Stimulated activated CD4-positive, alpha-beta T cell treated with anti-CD3 and anti-CD28 coated beads, Interleukin-15, amount 100 ng/mL, for 48 hours (primary cell): ENCODE results near the gene IFT20.

Source experiments
- DNase-seq, 2 donors: peaks; one replicate each; pipeline ENCODE4 v3.0.0-alpha.2; 2020; ENCODE audit warnings: low read depth in 2 of 2

The IFT20 gene

DNA sequence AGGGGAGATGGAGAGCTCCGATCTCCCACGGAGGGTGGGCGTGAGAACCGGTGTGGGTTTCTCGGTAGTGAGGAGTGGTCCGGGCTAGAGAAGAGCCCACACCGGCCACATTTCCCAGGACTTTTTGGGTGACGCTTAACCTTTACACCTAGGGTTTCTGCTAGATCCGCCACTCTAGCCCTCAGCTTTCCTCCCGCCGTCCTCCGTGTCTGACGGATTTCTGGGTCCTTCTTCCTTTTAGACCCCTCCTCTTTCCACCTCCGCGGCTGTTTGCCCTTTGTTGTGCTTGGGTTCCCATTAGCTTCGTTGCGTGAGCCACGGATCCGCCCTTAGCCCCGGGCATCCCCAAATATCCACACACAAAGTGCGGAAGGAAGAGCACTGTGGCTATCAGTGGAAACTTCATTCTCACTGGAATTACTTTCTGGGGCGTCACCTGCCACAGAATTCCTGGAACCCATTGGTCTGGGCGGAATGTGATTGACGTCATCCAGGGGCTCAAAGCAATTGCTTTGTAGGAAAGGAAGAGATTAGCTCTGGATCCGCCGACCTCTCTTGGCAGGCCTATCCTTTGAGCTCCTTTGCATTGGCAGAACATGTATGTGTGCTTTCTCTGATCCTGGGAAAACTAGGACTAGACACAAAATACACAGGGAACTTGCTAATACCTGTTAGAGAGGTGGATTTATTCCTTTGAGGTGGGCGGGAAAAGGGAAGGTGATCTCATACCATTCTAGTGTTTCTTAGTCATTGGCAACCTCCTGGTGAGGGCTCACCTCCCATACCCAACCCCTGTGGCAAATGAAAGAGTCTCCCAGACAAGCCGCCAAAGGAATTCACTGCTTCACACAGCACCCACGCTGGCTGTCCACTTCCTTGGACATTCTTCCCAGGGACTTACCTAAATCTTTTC lies 943 bp upstream of the IFT20 start:
- no peak for DNase-seq

GRCh38 chr17:28334666-28335200 lies 539 bp downstream of the IFT20 start:
- no peak for DNase-seq

DNA sequence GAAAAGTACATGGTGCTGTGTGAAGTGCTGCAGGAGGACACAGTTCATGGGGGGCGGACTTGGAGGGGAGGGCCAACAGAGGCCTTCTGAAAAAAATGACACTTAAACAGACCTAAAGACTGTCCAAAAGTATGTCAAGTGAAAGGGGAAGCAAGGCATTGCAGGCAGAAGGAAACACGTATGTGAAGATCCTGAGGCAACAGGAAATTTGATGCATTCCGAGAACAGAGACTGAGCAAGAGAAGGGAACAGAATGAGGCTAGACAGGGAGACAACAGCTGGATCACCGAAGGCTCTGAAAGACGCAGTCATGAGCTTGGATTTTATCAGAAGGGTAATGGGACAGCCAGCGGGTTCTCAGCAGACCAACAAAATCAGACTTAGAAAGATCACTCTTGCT lies 1.1 kb downstream of the IFT20 start:
- DNase-seq, result no peak

DNA sequence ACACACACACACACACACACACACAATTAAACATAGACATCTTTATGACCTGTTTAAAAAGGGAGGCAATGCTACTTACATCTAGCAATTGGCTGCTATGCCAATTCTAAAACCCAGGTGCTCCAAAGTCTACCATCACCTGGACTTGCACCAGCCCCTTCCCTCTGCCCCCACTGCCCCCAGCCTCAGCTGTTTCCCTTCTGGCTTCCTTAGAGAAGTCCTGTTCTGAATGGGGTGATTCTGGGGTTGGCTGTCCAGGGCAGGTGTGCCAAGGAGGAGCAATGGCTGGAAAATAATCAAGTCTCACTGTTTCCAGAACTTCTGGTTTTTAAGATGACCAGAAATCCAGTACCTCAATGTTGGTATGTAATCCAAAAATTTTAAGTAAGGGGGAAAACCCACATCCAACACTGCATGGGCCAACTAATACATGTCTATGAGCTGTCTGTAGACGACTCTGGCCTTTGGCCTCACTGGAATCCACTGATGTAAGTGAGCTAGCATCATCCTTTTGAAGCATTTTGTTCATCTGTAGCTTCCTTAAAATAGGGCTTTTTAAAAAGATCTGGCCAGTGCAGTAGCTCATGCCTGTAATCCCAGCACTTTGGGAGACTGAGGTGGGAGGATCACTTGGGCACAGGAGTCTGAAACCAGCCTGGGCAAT lies 2.1 kb downstream of the IFT20 start:
- DNase-seq, result no peak

DNA sequence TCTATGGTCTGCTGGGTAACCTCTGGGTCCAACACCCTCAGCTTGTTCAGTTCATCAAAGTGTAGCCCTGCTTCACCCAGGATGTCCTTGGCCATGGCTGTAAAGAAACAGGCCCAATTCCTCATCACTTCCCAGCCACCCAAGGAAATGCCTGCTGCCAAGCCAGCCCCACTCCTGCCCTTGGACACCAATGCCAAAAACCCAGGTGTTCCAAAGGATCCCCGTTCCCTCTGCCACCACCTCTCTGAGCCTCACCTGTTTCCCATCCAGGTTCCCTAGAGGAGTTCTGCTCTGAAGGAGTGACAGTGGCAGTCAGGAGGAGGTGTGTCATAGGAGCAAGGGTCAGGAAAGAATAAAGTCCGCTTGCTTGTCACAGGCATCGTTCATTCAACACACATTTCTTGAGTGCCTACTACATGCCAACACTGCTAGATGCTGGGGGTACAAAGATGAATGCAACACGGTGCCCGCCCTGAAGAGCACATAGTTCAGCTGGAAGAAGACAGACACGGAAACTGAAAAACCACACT lies 3.3 kb downstream of the IFT20 start:
- no peak for DNase-seq

DNA sequence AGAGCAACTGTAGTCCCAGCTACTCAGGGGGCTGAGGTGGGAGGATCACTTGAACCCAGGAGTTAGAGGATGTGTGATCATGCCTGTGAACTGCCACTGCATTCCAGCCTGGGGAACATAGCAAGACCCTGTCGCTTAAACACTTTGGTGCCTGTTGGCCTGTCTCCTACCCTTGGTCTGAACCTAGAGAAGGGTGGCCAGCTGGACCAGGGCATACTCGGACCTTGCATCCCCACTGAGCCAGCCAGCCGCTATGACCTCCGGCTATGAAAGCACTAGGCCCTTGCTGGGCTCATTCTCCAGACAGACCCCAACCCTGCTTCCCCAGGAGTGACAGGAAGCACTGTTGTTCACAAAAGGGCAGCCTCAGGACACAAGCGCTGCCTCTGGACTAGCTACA lies 4.6 kb downstream of the IFT20 start:
- no peak for DNase-seq

- DNase-seq, result no peak
Observed at GRCh38 chr17:28328325-28328724, 6.9 kb downstream of the IFT20 start.

- DNase-seq, result no peak
Observed at GRCh38 chr17:28327709-28328108, 7.6 kb downstream of the IFT20 start.

DNA sequence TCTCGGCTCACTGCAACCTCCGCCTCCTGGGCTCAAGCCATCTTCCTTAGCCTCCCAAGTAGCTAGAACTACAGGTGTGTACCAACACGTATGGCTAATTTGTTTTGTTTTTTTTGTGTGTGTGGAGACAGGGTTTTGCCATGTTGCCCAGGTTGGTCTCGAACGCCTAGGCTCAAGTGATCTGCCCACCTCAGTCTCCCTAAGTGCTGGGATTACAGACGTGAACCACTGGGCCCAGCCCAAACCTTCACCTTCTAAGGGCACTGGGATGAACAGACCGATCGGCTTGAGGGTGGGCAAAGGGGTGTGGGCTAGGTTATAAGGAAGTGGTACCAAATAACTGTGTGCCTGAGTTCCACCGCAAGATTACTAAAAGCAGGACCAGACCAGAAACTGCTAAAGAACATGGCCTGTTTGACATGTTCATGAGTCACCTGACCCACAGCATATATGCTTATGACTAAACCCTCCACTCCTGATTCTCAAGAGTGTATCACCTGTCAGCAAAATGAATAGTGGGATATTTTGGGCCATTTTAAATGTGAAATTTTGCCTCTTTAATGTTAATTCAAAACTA lies 8.2 kb downstream of the IFT20 start:
- DNase-seq, result no peak

DNA sequence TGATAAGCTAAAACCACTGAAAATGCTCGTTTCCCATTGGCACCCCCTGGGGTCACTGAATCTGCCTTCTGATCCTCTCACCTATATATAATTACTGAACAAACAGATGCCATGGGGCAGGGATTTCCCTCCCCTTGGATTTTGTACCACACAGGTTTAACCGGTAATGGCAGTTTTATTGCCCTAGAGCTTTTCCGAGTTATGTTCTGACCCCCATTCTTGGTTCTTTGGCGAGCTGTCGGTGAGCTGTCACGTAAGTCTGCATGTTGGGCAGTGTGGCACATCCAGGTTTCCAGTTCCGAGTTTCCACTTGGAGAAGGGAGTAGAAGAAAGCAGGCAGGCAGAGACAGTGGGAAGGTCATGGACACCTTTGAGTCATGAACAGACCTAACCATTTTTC lies 9.2 kb downstream of the IFT20 start:
- no peak for DNase-seq

DNA sequence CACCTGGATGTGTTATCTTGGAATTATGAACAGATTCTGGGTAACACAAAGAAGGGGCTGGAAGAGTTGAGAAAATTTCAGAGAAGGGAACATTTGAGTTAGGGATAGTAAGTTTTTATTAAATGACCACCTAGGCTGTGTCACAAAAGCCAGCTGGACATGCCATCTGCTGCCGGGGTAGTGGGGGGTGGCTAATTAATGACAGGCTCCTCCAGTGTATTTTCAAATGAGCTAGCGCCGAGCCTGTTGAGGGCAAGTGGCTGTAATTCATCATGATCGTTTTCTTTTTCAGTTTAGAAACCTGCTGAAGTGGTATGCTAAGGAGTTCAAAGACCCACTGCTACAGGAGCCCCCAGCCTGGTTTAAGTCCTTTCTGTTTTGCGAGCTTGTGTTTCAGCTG lies 10.1 kb downstream of the IFT20 start:
- no peak for DNase-seq

GRCh38 chr17:28324781-28325180 lies 10.5 kb downstream of the IFT20 start:
- no peak for DNase-seq

GRCh38 chr17:28324267-28324745 lies 11.0 kb downstream of the IFT20 start:
- no peak for DNase-seq

- DNase-seq, result no peak
Observed at GRCh38 chr17:28320215-28321061, 14.8 kb downstream of the IFT20 start.

- DNase-seq, result no peak
Observed at GRCh38 chr17:28319598-28319935, 15.7 kb downstream of the IFT20 start.

DNA sequence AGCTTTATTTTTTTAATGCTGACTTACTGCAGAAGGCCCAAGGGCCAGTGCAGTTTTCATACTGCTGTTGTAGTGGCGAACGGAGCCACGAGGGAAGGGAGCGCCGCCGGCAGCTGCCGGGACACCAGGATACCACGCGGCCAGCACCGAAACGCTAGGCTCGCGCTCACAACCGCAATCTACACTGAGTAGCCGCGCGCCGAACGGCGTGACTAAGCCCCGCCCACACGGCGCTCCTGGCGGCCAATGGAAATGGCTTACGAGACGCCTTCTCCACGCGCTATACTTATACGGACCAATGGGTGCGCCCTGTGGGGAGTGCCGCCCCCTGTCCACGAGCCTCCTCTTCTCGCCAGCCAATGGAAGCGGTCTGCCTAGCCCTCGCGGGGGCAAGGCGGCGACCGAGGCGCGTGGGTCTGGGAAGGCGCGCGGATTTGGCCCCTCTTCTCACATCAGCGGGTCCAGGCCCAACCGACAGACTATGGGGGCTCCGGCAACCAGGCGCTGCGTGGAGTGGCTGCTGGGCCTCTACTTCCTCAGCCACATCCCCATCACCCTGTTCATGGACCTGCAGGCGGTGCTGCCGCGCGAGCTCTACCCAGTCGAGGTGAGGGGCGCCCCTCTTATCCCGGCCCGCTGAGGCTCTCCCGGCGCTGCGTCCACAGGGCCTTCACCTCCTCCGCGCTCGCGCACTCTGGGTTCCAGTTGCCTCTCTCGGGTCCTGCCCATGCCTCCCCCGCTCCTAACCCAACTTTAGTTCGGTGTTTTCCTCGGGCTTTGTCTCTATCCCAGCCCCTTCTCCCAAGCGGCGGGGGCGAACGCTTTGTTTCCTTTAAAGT lies 16.3 kb downstream of the IFT20 start, which contains the start of gene TMEM97:
TSS of gene TMEM97 (plus strand) at position 442 of the 839 bp plus-strand sequence. CDS start at position 482, 40 bp downstream.
- peak; percentile 95 for DNase-seq

DNA sequence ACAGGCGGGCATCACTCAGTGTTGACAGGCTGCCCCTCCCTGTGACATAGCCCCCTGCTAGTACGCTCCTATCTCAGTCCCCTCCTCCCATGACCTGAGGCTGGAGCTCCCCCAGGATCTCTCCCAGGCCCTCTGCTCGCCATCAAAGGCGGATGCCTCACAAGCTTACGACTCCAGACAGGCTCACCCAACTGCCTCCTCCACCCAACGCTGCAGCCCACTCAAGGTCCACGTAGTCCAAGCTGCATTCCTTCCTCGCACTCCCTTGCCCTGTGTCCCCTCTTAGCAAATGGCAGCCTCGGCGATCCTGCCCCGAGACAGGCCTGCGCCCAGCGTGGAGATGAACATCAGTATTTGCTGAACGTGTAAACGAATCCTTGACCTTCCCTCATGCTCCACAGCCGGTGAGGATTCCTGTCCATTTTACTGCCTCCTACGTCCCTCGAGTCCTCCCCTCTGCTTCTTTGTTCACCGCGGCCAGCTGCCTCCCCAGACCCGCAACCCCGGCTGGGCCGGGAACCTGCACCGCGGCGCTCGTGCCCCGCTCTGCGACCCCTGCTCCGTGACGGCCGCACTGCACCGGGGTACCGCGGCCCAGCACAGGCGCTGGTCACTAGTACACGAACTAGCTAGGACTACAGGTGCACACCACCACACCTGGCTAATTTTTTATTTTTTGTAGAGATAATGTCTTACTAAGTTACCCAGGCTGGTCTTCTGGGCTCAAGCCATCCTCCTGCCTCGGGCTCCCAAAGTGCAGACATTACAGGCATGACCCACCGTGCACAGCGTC lies 17.1 kb downstream of the IFT20 start:
- no peak for DNase-seq

DNA sequence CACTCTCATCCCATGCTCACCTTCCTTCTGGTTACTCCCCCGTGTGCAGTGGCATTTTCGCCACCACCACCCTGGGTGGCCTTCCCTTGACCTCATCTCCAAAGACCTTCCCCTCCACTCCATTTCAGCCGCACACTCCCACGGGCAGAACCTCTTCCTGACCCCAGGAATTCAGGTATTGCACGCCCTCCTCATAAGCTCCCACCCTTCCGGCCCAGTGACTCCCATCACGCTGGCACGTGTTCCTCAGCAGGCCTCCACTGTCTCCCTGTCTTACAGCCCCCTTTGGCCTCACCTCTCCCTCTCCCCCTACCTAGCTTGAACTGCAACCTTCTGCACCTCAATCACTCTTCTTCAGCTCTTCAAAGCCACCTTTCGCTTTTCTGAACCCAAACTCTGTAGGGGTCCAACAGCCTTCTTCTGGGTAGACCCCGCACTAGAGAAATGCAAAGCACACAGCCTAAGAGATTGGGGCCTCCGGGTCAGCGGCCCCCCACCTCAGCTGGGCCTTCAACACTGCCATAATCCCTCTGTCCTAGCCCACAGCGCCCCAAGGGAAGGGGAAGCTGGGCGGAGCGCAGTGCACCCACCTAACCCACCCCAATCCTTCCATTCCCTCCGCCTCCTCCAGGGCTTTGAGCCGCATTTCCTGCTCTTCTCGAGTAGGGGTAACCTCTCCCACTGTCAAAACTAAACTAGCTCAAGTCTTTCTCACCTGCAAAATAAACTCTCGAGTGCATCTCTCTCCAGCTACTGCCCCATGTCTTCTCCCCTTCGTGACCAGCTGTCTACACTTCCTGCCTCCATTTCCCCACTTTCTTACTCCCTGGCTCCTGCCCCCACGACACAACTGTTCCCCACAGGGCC lies 17.9 kb downstream of the IFT20 start:
- no peak for DNase-seq
